GM10248 (cell line): Measurements from ENCODE around the gene DIP2C.

ENCODE experiments used
- CTCF ChIA-PET: fragments of 300-600 bp; sonication (Branson Sonifier 250); formaldehyde crosslinking; extraction: SDS; loops from one replicate; lab custom pipeline; 2021; ENCODE audit warnings: antibody characterized with exemption; lab: Yijun Ruan, JAX
- POLR2A ChIA-PET: fragments of 350-650 bp; sonication (Branson Sonifier 250); formaldehyde crosslinking; extraction: SDS; loops from one replicate; lab custom pipeline; 2020; ENCODE audit warnings: antibody characterized with exemption; lab: Yijun Ruan, JAX
- DNase-seq: peaks from one replicate; pipeline ENCODE4 v3.0.0; 2012; ENCODE audit errors: extremely low spot score
- TF ChIP-seq, protein P1 (sequence below): IDR thresholded peaks from 2 replicates; pipeline ENCODE4 v1.5.1; 2012; ENCODE audit warnings: mild to moderate bottlenecking, low read depth; ENCODE audit errors: extremely low read depth, missing control alignments, control extremely low read depth

DIP2C gene

DNA sequence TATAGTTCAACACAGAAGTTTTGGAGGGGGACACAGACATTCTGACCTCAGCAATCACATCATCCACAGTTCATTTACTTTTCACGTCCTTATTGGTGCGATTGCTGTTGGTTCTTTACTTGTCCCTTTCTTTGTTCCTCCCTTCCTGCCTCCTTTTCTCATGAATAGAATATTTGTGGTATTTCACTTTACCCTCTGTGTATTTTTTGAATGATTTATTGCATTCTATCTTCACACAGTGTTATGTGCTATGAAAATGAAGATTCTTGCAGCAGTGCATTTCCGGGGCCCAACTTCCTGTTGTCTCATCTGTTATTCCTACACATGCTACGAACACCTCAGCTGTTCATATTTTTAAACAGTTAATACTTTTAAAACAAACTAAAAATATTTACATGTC is 374.6 kb downstream of the DIP2C start:
- TF ChIP-seq, protein P1, sequence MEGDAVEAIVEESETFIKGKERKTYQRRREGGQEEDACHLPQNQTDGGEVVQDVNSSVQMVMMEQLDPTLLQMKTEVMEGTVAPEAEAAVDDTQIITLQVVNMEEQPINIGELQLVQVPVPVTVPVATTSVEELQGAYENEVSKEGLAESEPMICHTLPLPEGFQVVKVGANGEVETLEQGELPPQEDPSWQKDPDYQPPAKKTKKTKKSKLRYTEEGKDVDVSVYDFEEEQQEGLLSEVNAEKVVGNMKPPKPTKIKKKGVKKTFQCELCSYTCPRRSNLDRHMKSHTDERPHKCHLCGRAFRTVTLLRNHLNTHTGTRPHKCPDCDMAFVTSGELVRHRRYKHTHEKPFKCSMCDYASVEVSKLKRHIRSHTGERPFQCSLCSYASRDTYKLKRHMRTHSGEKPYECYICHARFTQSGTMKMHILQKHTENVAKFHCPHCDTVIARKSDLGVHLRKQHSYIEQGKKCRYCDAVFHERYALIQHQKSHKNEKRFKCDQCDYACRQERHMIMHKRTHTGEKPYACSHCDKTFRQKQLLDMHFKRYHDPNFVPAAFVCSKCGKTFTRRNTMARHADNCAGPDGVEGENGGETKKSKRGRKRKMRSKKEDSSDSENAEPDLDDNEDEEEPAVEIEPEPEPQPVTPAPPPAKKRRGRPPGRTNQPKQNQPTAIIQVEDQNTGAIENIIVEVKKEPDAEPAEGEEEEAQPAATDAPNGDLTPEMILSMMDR = no peak
- ChIA-PET POLR2A (no interaction called here), CTCF (interaction anchor here (1.2 kb wide), 1 partner anchor 11 kb away, joined by 3 read pairs; no protein-coding TSS in a partner anchor)
- DNase-seq = no peak

DNA sequence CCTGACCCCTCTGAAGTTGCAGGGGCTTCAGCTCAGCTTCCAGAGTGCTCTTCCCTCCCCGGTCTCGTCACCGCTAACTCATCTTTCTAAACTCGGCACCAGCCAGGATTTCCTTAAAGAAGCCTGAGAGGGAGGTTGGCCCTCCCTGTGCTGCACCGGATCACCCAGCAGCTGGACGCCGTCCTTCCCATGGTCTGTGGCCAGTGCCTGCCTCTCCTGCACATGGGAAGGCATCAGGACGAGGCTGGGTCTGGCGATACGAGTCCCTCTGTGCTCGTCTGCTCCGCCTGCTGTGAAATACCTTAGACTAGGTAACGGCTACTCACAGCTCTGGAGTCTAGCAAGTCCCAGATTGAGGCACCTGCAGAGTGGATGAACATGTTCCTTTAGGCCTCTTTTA is 375.1 kb downstream of the DIP2C start:
- CTCF ChIA-PET = interaction anchor here (1.2 kb wide), 1 partner anchor 10 kb away, joined by 3 read pairs; no protein-coding TSS in a partner anchor

DNA sequence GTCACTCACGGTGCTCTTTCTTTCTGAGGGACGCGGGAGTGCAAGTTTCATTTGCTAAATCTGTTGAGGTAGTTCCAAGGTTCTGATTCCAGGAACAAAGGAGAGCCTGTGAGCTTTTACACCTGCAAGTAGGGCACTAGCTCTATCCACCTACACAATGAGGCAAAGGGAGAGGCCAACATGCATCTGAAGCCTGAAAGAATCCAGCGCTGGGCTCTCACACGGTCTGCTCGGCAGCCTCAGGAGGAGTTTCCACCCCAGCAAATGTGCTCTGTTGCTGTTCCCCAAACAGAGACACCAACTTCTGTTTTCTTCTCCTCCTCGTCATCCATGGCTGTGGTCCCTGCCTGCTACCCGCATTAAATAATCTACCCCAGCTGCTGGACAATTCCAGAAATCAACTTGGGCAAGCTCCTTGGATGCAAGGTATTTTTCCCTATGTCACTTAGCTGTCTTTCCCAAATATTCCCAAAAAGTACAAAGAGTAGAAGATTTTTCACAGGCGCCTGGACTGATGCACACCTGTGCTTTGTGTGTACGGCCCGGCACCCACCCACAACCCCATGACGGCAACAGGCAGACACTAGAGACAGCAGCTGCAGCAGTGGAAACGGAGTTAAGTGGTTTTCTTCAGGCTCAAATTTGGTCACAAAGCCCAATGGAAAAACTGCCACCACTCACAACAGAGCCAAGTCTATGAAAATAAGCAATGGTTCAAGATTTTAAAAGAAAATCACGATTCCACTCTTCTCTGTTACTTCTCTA is 377.4 kb downstream of the DIP2C start:
- DNase-seq = peak; percentile 45
- TF ChIP-seq, protein P1 = no peak
- ChIA-PET POLR2A (no interaction called here), CTCF (interaction anchor here (1.3 kb wide), 1 partner anchor 19 kb away, joined by 3 read pairs; no protein-coding TSS in a partner anchor)

More for the DNA sequence above, 375.1 kb downstream of the DIP2C start:
- TF ChIP-seq, protein P1 = no peak
- DNase-seq = no peak
- POLR2A ChIA-PET = no interaction called here

DNA sequence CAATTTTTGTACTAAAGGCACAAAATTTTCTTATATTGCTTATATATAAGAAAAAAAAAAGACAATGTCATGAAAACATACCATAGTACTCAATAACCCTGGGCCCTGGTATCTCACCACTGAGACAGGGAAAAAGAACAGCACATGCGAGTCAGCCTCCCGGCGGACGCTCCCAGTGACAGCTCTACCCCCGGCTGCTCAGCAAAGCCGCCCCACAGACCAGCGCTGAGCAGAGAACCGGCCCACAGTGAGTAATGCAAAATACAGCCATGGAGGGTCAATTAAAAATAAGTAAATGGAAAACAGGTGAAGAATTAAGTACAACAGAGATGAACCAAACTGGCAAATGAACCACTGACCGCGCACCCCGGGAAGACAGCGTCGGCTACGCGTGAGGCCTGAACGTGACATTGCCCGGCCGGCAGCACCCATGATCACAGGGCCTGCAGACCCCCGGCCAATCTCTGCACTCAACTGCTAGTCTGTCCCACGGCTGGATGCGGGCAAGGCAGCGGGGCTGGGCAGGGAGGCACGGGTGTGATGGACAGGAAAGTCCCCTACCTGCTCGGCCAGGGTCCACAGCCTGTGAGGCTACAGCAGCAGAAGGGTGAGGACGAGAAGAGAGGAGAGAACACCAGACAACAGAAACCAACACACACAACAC is 378.4 kb downstream of the DIP2C start:
- CTCF ChIA-PET = interaction anchor here (1.3 kb wide), 1 partner anchor 18 kb away, joined by 3 read pairs; no protein-coding TSS in a partner anchor
- DNase-seq = no peak
- POLR2A ChIA-PET = no interaction called here
- TF ChIP-seq, protein P1 = no peak

DNA sequence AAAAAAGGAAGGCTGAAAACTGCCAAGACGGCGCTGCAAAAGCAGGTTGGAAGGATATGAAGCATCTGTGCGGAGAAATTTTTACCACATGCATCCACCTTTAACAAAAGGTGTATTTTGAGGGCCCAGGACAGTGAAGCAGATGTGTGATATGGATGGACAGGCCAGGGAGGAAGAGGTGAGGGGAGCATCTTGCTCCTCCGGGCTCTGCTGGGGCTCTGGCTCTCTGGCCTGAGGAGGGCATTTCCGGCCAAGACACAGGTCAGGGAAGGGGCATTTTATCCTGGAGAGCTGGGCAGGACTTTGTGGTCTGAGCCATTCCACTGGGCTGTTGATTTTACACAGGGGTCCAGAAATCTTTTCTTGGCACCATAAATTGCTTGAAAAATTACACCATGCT is 379.1 kb downstream of the DIP2C start:
- DNase-seq = no peak
- TF ChIP-seq, protein P1 = no peak
- POLR2A ChIA-PET = no interaction called here
- CTCF ChIA-PET = no interaction called here

DNA sequence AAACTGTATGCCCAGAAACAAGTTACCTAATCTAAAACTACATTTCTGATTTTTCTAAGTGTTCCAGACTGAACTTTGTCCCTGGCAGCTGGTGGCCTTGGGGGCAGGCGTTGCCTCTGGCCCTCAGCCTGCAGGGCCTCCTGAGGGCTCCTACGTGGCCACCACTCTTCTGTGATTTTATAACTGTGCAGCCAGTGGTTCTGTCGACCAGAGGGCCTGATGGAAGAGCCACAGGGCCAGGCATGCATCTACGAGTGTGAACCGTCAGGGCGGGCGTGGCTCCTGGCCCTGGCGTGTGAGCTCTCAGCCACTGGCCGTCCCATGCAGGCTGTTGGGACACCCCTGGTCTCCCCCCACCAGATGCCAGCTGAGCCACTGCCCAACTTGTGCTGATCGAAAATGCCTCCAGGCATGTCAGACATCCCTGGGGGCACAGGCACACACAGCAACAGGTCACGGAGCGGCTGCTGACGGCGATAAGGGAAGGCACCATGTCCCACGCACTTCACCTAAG is 380.8 kb downstream of the DIP2C start:
- DNase-seq = no peak
- TF ChIP-seq, protein P1 = no peak
- ChIA-PET CTCF (no interaction called here), POLR2A (no interaction called here)
